CD14-positive monocyte (primary cell): Measurements from ENCODE around the gene SRMS. TPM values are rescaled to one million over a fixed set of nuclear protein-coding genes. Genes with fewer than 3 reads are reported as not detected.
A peak's percentile ranks its signal among the peaks of the same experiment; 100 is the strongest.

ENCODE experiments used
- DNase-seq, 3 donors: peaks; one replicate each; pipeline ENCODE4 v3.0.0-alpha.2; 2011 to 2022
- H2AFZ ChIP-seq: 2 replicates; pipeline ENCODE4 v1.6.0; 2012; ENCODE audit warnings: mild to moderate bottlenecking, low read depth, low read length, inconsistent platforms; ENCODE audit not compliant: insufficient read depth, poor library complexity, severe bottlenecking
- H3K27ac ChIP-seq, 2 donors: 1 replicate in 1 of 2; 2 replicates in 1 of 2; pipeline ENCODE4 v1.5.1; 2012 to 2013; ENCODE audit warnings: low read length in 2 of 2, control low read depth in 1 of 2, inconsistent platforms in 1 of 2, low read depth in 1 of 2, mild to moderate bottlenecking in 1 of 2
- H3K27me3 ChIP-seq, 2 donors: one replicate each; pipeline versions ENCODE4 v1.6.0 to v1.6.1; 2011 to 2013; ENCODE audit warnings: low read length in 2 of 2; ENCODE audit not compliant: control insufficient read depth in 2 of 2, insufficient read depth in 2 of 2
- H3K36me3 ChIP-seq, 2 donors: replicated peaks in 1 of 2; 1 replicate in 1 of 2; 2 replicates in 1 of 2; pipeline versions ENCODE4 v1.5.1 to v1.6.1; 2012 to 2013; ENCODE audit warnings: low read length in 2 of 2, control low read depth in 1 of 2, inconsistent platforms in 1 of 2, mild to moderate bottlenecking in 1 of 2; ENCODE audit not compliant: insufficient read depth in 2 of 2, control insufficient read depth in 1 of 2
- H3K4me1 ChIP-seq, 2 donors: 1 replicate in 1 of 2; 2 replicates in 1 of 2; pipeline versions ENCODE4 v1.5.1 to v1.6.1; 2012 to 2013; ENCODE audit warnings: low read length in 2 of 2, control low read depth in 1 of 2, inconsistent platforms in 1 of 2, mild to moderate bottlenecking in 1 of 2, moderate library complexity in 1 of 2; ENCODE audit not compliant: insufficient read depth in 2 of 2, control insufficient read depth in 1 of 2
- H3K4me2 ChIP-seq: replicated peaks from 2 replicates; pipeline ENCODE3; 2012; ENCODE audit warnings: low read length, moderate library complexity, mild to moderate bottlenecking; ENCODE audit not compliant: poor library complexity, severe bottlenecking; ENCODE audit errors: extremely low read depth
- H3K4me3 ChIP-seq, 3 experiments: fragments of 200-600 bp in 1 of 3; sonication (generic) in 1 of 3; replicated peaks in 1 of 3; 1 replicate in 2 of 3; 2 replicates in 1 of 3; pipeline ENCODE4 v1.5.1; 2011 to 2013; ENCODE audit warnings: low read length in 3 of 3, mild to moderate bottlenecking in 3 of 3, control low read depth in 2 of 3, low read depth in 2 of 3, inconsistent platforms in 1 of 3, moderate library complexity in 1 of 3
- H3K79me2 ChIP-seq: 2 replicates; pipeline ENCODE4 v1.6.0; 2012; ENCODE audit warnings: mild to moderate bottlenecking, control low read depth, inconsistent platforms, low read length, moderate library complexity; ENCODE audit not compliant: insufficient read depth
- H3K9ac ChIP-seq: 2 replicates; pipeline ENCODE4 v1.6.0; 2017; ENCODE audit warnings: low read length, mild to moderate bottlenecking; ENCODE audit not compliant: insufficient read depth, poor library complexity, severe bottlenecking
- H3K9me3 ChIP-seq, 2 donors: replicated peaks in 1 of 2; 1 replicate in 1 of 2; 2 replicates in 1 of 2; pipeline versions ENCODE4 v1.5.1 to v1.6.1; 2012 to 2013; ENCODE audit warnings: low read length in 2 of 2, control low read depth in 1 of 2; ENCODE audit not compliant: control insufficient read depth in 1 of 2, insufficient read depth in 1 of 2
- H4K20me1 ChIP-seq: 2 replicates; pipeline ENCODE4 v1.6.0; 2012; ENCODE audit warnings: mild to moderate bottlenecking, low read length, control low read depth, moderate library complexity; ENCODE audit not compliant: insufficient read depth
- H3K27ac Mint-ChIP-seq, 7 donors: one replicate each; pipeline ENCODE4 v1.8.0; 2020; ENCODE audit warnings: mild to moderate bottlenecking in 7 of 7, mixed read lengths in 7 of 7, moderate library complexity in 6 of 7, inconsistent platforms in 2 of 7
- H3K27me3 Mint-ChIP-seq, 3 donors: one replicate each; pipeline ENCODE4 v1.8.0; 2021 to 2022; ENCODE audit warnings: low read depth in 3 of 3, mild to moderate bottlenecking in 3 of 3, mixed read lengths in 3 of 3, moderate library complexity in 3 of 3, inconsistent platforms in 1 of 3
- H3K36me3 Mint-ChIP-seq, 2 donors: one replicate each; pipeline ENCODE4 v1.8.0; 2020; ENCODE audit warnings: mixed read lengths in 2 of 2, inconsistent platforms in 1 of 2, mild to moderate bottlenecking in 1 of 2
- H3K4me1 Mint-ChIP-seq: one replicate; pipeline ENCODE4 v1.8.0; 2020; ENCODE audit warnings: mild to moderate bottlenecking, mixed read lengths
- H3K4me3 Mint-ChIP-seq, 2 donors: one replicate each; pipeline ENCODE4 v1.8.0; 2020; ENCODE audit warnings: mild to moderate bottlenecking in 2 of 2, mixed read lengths in 2 of 2, moderate library complexity in 1 of 2
- H3K9me3 Mint-ChIP-seq, 7 donors: one replicate each; pipeline ENCODE4 v1.8.0; 2020 to 2022; ENCODE audit warnings: mixed read lengths in 7 of 7, mild to moderate bottlenecking in 6 of 7, moderate library complexity in 6 of 7, inconsistent platforms in 2 of 7
- WGBS: methylation state at CpG from one replicate; pipeline ENCODE4 v1.1.5; 2013; ENCODE audit warnings: missing lambda C conversion rate; ENCODE audit not compliant: insufficient coverage; 5-methylcytosine and 5-hydroxymethylcytosine counted together
- intact Hi-C, 2 donors: fragments of 100-400 bp; cut with micrococcal nuclease; formaldehyde crosslinking; loops; one replicate each; pipeline versions ENCODE4 v1.15.0 to v1.15.1; 2023
- polyA plus RNA-seq, 3 donors: library from polyadenylated mRNA; depleted of rRNA in 1 of 3; unstranded in 2 of 3; stranded (reverse) in 1 of 3; fragments of 300-500 nt in 2 of 3; fragments of >200 nt in 1 of 3; fragmentation: Illumina TruSeq in 2 of 3; gene quantifications; 1 replicate in 2 of 3; 2 replicates in 1 of 3; pipeline ENCODE4 v1.2.3, GENCODE V29; 2012 to 2021
- TF ChIP-seq, protein P1 (sequence below): fragments of 200-600 bp; IDR thresholded peaks from one replicate; pipeline ENCODE4 v1.8.0; 2022; ENCODE audit warnings: antibody characterized with exemption, mild to moderate bottlenecking

SRMS gene
- polyA plus RNA-seq, 3 donors: not detected

DNA sequence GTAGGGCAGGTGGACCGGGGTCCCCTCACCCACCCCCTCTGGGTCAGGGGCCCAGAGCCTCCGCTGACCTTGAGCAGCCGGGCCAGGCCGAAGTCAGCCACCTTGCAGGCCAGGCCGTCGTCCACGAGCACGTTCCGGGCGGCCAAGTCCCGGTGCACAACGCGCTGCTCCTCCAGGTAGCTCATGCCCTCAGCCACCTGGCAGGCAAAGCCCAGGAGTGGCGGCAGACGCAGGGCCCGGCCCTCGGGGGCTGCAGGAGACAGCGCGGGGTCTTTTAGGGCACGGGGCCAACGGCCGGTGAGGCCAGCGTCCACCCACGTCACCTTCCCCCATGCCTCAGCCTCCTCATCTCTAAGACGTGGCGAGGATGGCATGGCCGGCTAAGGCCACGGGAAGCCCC lies 6.2 kb downstream of the SRMS start:
- WGBS: 96% methylated on average over 25 of the region's 28 CpGs
- TF ChIP-seq, protein P1, sequence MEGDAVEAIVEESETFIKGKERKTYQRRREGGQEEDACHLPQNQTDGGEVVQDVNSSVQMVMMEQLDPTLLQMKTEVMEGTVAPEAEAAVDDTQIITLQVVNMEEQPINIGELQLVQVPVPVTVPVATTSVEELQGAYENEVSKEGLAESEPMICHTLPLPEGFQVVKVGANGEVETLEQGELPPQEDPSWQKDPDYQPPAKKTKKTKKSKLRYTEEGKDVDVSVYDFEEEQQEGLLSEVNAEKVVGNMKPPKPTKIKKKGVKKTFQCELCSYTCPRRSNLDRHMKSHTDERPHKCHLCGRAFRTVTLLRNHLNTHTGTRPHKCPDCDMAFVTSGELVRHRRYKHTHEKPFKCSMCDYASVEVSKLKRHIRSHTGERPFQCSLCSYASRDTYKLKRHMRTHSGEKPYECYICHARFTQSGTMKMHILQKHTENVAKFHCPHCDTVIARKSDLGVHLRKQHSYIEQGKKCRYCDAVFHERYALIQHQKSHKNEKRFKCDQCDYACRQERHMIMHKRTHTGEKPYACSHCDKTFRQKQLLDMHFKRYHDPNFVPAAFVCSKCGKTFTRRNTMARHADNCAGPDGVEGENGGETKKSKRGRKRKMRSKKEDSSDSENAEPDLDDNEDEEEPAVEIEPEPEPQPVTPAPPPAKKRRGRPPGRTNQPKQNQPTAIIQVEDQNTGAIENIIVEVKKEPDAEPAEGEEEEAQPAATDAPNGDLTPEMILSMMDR: no peak
- no peak for DNase-seq
- H3K4me1 ChIP-seq: peaks cover 20 to 25% of the 10 kb centered on the region in 2 donors
- no peaks in the 10 kb centered on the region for H3K36me3 ChIP-seq
- Mint-ChIP-seq H3K4me1 (peaks cover 16% of the 10 kb centered on the region), H3K4me3 (no peak overlapping the region), H3K9me3 (peaks cover 0 to 1% (median 0%) of the 10 kb centered on the region in 7 donors), H3K27me3 (peaks cover 11 to 37% (median 13%) of the 10 kb centered on the region in 3 donors), H3K36me3 (peaks cover 0 to under 1% of the 10 kb centered on the region in 2 donors), H3K27ac (no peak overlapping the region)
- intact Hi-C loops: no loop called here
- no peaks in the 10 kb centered on the region for H4K20me1 ChIP-seq
- H3K9me3 ChIP-seq: no peaks in the 10 kb centered on the region
- H3K79me2 ChIP-seq: no peaks in the 10 kb centered on the region
- H3K27ac ChIP-seq: no peak overlapping the region
- H3K4me2 ChIP-seq: no peak overlapping the region
- H3K27me3 ChIP-seq: peaks cover 0 to 33% of the 10 kb centered on the region in 2 donors
- no peak overlapping the region for H3K9ac ChIP-seq
- H3K4me3 ChIP-seq: no peak overlapping the region
- no peak overlapping the region for H2AFZ ChIP-seq

DNA sequence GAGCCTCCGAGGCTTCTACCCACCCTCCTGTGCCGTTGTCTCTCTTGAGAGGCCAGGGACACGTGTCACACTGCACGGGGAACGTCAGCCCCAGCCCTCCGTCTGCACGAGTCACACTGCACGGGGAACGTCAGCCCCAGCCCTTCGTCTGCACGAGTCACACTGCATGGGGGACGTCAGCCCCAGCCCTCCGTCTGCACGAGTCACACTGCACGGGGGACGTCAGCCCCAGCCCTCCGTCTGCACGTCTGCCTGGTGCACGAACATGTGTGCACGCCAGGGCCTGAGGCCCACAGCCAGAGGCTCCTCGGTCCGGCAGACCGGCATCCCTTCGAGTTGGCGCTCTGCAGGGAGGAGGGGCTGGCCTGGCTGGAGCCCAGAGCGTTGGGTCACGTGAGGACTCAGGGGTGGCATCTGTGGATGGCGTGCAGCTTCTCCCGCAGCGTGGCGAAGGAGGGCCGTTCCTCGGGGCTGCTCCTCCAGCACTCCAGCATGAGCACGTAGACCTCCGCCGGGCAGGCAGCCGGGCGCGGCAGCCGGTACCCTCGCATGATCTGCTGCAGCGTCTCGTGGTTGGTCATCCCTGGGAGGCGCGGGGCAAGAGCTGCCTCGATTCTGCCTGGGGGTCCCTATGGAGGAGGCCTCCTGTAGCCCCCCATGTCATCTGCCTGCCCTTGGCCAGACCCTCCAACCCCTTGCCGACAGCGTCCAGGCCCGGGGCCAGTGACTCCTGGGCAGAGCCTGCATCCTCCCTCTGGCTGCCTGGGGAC lies 6.9 kb downstream of the SRMS start:
- H3K4me1 Mint-ChIP-seq: peaks cover 18% of the 10 kb centered on the region
- Histone ChIP-seq H3K36me3 (no peaks in the 10 kb centered on the region), H3K9me3 (no peaks in the 10 kb centered on the region), H3K27ac (no peak overlapping the region), H2AFZ (no peak overlapping the region), H4K20me1 (no peaks in the 10 kb centered on the region), H3K4me3 (no peak overlapping the region), H3K4me1 (peaks cover 23 to 28% of the 10 kb centered on the region in 2 donors), H3K4me2 (no peak overlapping the region), H3K27me3 (peaks cover 0 to 29% of the 10 kb centered on the region in 2 donors), H3K79me2 (no peaks in the 10 kb centered on the region), H3K9ac (no peak overlapping the region)
- no peak overlapping the region for H3K27ac Mint-ChIP-seq
- H3K36me3 Mint-ChIP-seq: peaks cover 0 to 2% of the 10 kb centered on the region in 2 donors
- TF ChIP-seq, protein P1: no peak
- H3K27me3 Mint-ChIP-seq: peaks cover 11 to 33% (median 13%) of the 10 kb centered on the region in 3 donors
- H3K4me3 Mint-ChIP-seq: peak overlapping the region in 1 of 2 donors; percentile 48
- 82% methylated on average over 49 of the region's 49 CpGs for WGBS
- intact Hi-C loops: no loop called here
- DNase-seq: peak in 2 of 3 donors; percentile 24 to 36
- H3K9me3 Mint-ChIP-seq: peaks cover 0 to 1% (median 0%) of the 10 kb centered on the region in 7 donors
